Measurements from ENCODE around the gene GPR142. TPM values are rescaled to one million over a fixed set of nuclear protein-coding genes. Genes with fewer than 3 reads are reported as not detected.
A peak's percentile ranks its signal among the peaks of the same experiment; 100 is the strongest.

The GPR142 gene
- total RNA-seq, 1 experiment from 2014 or later, result not detected

DNA sequence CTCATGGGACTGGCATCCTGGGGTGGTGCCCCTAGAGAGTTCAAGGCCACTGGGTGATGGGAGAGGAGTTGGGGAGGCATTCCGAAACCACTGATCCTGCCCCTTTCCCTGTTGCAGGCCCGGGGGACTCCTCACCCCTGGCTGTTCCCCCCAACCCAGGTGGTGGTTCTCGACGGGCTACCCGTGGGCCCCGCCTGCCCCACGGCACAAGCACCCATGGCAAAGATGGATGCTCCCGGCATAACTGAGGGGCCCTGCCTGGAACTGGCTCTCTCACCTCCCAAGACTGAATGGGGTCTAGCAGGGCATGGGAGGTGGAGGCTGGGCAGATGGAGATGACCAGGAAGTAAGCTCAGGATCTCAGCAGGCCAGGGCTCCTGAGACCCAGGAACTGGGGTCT, 12.2 kb upstream of the GPR142 start (continued):
- TF ChIP-seq, protein P1, sequence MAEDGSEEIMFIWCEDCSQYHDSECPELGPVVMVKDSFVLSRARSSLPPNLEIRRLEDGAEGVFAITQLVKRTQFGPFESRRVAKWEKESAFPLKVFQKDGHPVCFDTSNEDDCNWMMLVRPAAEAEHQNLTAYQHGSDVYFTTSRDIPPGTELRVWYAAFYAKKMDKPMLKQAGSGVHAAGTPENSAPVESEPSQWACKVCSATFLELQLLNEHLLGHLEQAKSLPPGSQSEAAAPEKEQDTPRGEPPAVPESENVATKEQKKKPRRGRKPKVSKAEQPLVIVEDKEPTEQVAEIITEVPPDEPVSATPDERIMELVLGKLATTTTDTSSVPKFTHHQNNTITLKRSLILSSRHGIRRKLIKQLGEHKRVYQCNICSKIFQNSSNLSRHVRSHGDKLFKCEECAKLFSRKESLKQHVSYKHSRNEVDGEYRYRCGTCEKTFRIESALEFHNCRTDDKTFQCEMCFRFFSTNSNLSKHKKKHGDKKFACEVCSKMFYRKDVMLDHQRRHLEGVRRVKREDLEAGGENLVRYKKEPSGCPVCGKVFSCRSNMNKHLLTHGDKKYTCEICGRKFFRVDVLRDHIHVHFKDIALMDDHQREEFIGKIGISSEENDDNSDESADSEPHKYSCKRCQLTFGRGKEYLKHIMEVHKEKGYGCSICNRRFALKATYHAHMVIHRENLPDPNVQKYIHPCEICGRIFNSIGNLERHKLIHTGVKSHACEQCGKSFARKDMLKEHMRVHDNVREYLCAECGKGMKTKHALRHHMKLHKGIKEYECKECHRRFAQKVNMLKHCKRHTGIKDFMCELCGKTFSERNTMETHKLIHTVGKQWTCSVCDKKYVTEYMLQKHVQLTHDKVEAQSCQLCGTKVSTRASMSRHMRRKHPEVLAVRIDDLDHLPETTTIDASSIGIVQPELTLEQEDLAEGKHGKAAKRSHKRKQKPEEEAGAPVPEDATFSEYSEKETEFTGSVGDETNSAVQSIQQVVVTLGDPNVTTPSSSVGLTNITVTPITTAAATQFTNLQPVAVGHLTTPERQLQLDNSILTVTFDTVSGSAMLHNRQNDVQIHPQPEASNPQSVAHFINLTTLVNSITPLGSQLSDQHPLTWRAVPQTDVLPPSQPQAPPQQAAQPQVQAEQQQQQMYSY (CRISPR knock-in tag; IDR thresholded peaks at IDR 0.05), result no peak
- TF ChIP-seq ZNF219 (CRISPR knock-in tag; IDR thresholded peaks at IDR 0.05; ENCODE audit: borderline replicate concordance) (no peak), MXD4 (CRISPR knock-in tag; IDR thresholded peaks at IDR 0.05; ENCODE audit: borderline replicate concordance) (no peak)

DNA sequence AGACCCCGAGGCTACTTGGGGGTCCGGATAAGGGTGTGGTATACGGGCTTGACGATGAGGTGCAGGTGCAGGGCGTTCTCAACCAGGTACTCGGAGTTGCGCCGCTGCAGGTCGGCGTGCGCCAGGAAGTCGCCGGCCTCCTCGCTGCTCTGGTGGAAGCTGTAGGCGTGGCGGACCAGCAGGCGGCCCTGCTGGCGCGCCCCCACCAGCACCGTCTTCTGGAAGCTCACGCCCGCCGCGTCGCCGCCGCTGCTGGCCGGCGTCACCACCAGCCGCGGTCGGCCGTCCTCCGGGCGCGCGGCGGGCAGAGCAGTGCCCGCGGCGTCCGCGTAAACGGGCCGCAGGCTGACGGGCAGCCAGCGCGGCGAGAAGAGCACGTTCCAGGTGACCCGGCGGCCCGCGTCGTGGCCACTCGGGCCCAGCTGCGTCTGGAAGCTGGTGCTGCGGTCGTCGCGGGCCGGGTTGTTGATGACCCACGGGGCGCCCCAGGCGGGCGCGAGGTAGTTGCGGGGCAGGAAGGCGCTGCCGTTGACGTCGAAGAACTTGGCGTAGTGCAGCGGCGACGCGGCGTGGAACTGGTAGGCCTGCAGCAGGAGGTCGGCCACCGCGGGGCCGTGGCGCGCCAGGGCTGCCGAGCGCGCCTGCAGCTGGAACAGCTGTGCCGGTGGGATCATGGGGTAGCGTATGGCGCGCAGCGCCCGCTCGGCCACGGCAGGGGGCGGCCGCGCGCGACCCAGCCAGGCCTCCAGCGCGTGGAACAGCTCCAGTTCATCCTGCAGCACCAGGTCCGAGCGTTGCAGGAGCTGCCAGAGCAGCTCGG, 10.4 kb upstream of the GPR142 start:
- ATAC-seq (peak; percentile 10), DNase-seq (ENCODE audit: low spot score) (peak; percentile 65)
- POLR2A ChIA-PET, result interaction anchor here (0.9 to 1.0 kb wide), 2 partner anchors 12 to 73 kb away, joined by 4 to 5 read pairs; no protein-coding TSS in a partner anchor
- 0 out of 2 replicates have a peak, but pooled peaks cover 5% of the 10 kb centered on the region for H3K9me3 Mint-ChIP-seq
- H3K4me1 Mint-ChIP-seq, result peaks cover 21% of the 10 kb centered on the region
- peaks cover 60% of the 10 kb centered on the region for H3K27me3 Mint-ChIP-seq (ENCODE audit: low read depth)
- no peak overlapping the region for H3K27ac Mint-ChIP-seq
- H3K4me3 Mint-ChIP-seq, result peak overlapping the region; percentile 40; the same call in 1 of the 2 replicates
- CTCF ChIA-PET, result interaction anchor here (0.5 to 6.1 kb wide), 18 partner anchors 11 to 380 kb away, joined by 3 to 52 read pairs (median 5); partner anchors contain the start of genes CD300H, GPR142 and RAB37
- no peak for TF ChIP-seq NFE2L1 (CRISPR knock-in tag; IDR thresholded peaks at IDR 0.05)
- TF ChIP-seq GABPB1 (CRISPR knock-in tag; IDR thresholded peaks at IDR 0.05), result no peak
- TF ChIP-seq SMAD4 (CRISPR knock-in tag; IDR thresholded peaks at IDR 0.05), result no peak
- TF ChIP-seq FOXP1 (CRISPR knock-in tag; IDR thresholded peaks at IDR 0.05; ENCODE audit: borderline replicate concordance), result peak; percentile 47; the same call in 1 of the 2 replicates
- TF ChIP-seq KAT7 (CRISPR knock-in tag; IDR thresholded peaks at IDR 0.05; ENCODE audit: borderline replicate concordance), result 0 out of 2 replicates have a peak, but pooled peaks have one; percentile 23
- no peak for TF ChIP-seq IRF2 (CRISPR knock-in tag; IDR thresholded peaks at IDR 0.05; ENCODE audit: borderline replicate concordance, low read depth)
- no peak for TF ChIP-seq NR2C2 (CRISPR knock-in tag; IDR thresholded peaks at IDR 0.05)
- TF ChIP-seq, protein P2, sequence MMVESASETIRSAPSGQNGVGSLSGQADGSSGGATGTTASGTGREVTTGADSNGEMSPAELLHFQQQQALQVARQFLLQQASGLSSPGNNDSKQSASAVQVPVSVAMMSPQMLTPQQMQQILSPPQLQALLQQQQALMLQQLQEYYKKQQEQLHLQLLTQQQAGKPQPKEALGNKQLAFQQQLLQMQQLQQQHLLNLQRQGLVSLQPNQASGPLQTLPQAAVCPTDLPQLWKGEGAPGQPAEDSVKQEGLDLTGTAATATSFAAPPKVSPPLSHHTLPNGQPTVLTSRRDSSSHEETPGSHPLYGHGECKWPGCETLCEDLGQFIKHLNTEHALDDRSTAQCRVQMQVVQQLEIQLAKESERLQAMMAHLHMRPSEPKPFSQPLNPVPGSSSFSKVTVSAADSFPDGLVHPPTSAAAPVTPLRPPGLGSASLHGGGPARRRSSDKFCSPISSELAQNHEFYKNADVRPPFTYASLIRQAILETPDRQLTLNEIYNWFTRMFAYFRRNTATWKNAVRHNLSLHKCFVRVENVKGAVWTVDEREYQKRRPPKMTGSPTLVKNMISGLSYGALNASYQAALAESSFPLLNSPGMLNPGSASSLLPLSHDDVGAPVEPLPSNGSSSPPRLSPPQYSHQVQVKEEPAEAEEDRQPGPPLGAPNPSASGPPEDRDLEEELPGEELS (CRISPR knock-in tag; IDR thresholded peaks at IDR 0.05), result peak; percentile 48; the same call in 1 of the 2 replicates
- no peak for TF ChIP-seq FOXJ3 (CRISPR knock-in tag; IDR thresholded peaks at IDR 0.05; ENCODE audit: borderline replicate concordance)
- no peak for TF ChIP-seq ATF1 (CRISPR knock-in tag; IDR thresholded peaks at IDR 0.05)
- H3K36me3 Mint-ChIP-seq, result no peaks in the 10 kb centered on the region

DNA sequence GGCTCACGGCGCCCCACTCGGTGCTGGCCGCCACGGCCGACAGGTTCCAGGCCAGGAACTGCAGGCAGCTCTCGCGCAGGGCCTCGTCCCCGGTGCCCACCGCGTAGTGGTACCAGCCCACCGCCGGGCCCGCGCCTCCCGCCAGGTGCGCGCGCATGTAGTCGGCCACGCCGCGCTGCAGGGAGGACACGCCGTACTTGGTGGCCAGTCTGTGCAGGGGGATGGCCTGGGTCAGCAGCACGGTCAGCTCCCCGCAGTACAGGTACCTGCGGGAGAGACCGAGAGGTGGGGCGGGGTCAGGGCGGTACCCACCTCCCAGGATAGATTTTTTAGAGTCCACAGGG, 9.9 kb upstream of the GPR142 start:
- Mint-ChIP-seq H3K36me3 (no peaks in the 10 kb centered on the region), H3K27me3 (ENCODE audit: low read depth) (peaks cover 54% of the 10 kb centered on the region), H3K27ac (no peak overlapping the region), H3K9me3 (0 out of 2 replicates have a peak, but pooled peaks cover 5% of the 10 kb centered on the region), H3K4me1 (peaks cover 27% of the 10 kb centered on the region), H3K4me3 (no peak overlapping the region)
- ChIA-PET CTCF (interaction anchor here (0.7 to 6.1 kb wide), 14 partner anchors 11 to 380 kb away, joined by 3 to 52 read pairs (median 6); partner anchors contain the start of genes CD300H, GPR142 and RAB37), POLR2A (interaction anchor here (0.9 to 1.0 kb wide), 2 partner anchors 12 to 73 kb away, joined by 4 to 5 read pairs; no protein-coding TSS in a partner anchor)
- ATAC-seq (no peak), DNase-seq (ENCODE audit: low spot score) (no peak)
- TF ChIP-seq, protein P3, sequence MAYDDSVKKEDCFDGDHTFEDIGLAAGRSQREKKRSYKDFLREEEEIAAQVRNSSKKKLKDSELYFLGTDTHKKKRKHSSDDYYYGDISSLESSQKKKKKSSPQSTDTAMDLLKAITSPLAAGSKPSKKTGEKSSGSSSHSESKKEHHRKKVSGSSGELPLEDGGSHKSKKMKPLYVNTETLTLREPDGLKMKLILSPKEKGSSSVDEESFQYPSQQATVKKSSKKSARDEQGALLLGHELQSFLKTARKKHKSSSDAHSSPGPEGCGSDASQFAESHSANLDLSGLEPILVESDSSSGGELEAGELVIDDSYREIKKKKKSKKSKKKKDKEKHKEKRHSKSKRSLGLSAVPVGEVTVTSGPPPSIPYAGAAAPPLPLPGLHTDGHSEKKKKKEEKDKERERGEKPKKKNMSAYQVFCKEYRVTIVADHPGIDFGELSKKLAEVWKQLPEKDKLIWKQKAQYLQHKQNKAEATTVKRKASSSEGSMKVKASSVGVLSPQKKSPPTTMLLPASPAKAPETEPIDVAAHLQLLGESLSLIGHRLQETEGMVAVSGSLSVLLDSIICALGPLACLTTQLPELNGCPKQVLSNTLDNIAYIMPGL (CRISPR knock-in tag; IDR thresholded peaks at IDR 0.05), result peak; percentile 74
- TF ChIP-seq, protein P4, sequence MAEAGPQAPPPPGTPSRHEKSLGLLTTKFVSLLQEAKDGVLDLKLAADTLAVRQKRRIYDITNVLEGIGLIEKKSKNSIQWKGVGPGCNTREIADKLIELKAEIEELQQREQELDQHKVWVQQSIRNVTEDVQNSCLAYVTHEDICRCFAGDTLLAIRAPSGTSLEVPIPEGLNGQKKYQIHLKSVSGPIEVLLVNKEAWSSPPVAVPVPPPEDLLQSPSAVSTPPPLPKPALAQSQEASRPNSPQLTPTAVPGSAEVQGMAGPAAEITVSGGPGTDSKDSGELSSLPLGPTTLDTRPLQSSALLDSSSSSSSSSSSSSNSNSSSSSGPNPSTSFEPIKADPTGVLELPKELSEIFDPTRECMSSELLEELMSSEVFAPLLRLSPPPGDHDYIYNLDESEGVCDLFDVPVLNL (CRISPR knock-in tag; IDR thresholded peaks at IDR 0.05; ENCODE audit: borderline replicate concordance, low read depth), result no peak
- no peak for TF ChIP-seq ZNF121 (CRISPR knock-in tag; IDR thresholded peaks at IDR 0.05)
- TF ChIP-seq HMGA2 (CRISPR knock-in tag; IDR thresholded peaks at IDR 0.05), result no peak
- TF ChIP-seq, protein P5, sequence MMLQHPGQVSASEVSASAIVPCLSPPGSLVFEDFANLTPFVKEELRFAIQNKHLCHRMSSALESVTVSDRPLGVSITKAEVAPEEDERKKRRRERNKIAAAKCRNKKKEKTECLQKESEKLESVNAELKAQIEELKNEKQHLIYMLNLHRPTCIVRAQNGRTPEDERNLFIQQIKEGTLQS (CRISPR knock-in tag; conservative IDR thresholded peaks at IDR 0.05), result no peak
- TF ChIP-seq NR1H2 (CRISPR knock-in tag; IDR thresholded peaks at IDR 0.05), result no peak
- TF ChIP-seq, protein P6, sequence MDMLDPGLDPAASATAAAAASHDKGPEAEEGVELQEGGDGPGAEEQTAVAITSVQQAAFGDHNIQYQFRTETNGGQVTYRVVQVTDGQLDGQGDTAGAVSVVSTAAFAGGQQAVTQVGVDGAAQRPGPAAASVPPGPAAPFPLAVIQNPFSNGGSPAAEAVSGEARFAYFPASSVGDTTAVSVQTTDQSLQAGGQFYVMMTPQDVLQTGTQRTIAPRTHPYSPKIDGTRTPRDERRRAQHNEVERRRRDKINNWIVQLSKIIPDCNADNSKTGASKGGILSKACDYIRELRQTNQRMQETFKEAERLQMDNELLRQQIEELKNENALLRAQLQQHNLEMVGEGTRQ (CRISPR knock-in tag; IDR thresholded peaks at IDR 0.05), result no peak
